Neuron (in vitro differentiated cells): ENCODE results near the gene GPR39.
"Not testable (repeated sequence)": the region's sequence is repeated elsewhere in the genome, so short reads cannot be mapped to it uniquely, and the experiment has no call there.

ENCODE experiments used
- H2AFZ ChIP-seq: one replicate; pipeline ENCODE4 v1.6.1; 2013; ENCODE audit warnings: low read depth, mild to moderate bottlenecking, inconsistent platforms, low read length, moderate library complexity
- H3K27me3 ChIP-seq: one replicate; pipeline ENCODE4 v1.6.1; 2013; ENCODE audit warnings: low read length; ENCODE audit not compliant: insufficient read depth
- H3K36me3 ChIP-seq: one replicate; pipeline ENCODE4 v1.6.1; 2013; ENCODE audit warnings: low read length; ENCODE audit not compliant: insufficient read depth
- H3K4me1 ChIP-seq: one replicate; pipeline ENCODE4 v1.6.1; 2013; ENCODE audit warnings: low read length; ENCODE audit not compliant: insufficient read depth
- H3K4me3 ChIP-seq: 2 replicates; pipeline ENCODE4 v1.5.1; 2013; ENCODE audit warnings: mild to moderate bottlenecking, low read length, moderate library complexity
- H3K9me3 ChIP-seq: one replicate; pipeline ENCODE4 v1.6.1; 2013; ENCODE audit warnings: low read length

The GPR39 gene

GRCh38 chr2:132392221-132392620 lies 24.4 kb upstream of the GPR39 start:
- Histone ChIP-seq H3K36me3 (no peaks in the 10 kb centered on the region), H3K4me3 (no peak overlapping the region), H2AFZ (no peak overlapping the region), H3K9me3 (no peaks in the 10 kb centered on the region), H3K27me3 (no peaks in the 10 kb centered on the region), H3K4me1 (no peaks in the 10 kb centered on the region)

- H3K36me3 ChIP-seq = no peaks in the 10 kb centered on the region
- no peaks in the 10 kb centered on the region for H3K27me3 ChIP-seq
- H3K9me3 ChIP-seq = no peaks in the 10 kb centered on the region
- no peak overlapping the region for H2AFZ ChIP-seq
- no peaks in the 10 kb centered on the region for H3K4me1 ChIP-seq
- no peak overlapping the region for H3K4me3 ChIP-seq
These were observed 23.7 kb upstream of the GPR39 start for GRCh38 chr2:132392879-132393278.

DNA sequence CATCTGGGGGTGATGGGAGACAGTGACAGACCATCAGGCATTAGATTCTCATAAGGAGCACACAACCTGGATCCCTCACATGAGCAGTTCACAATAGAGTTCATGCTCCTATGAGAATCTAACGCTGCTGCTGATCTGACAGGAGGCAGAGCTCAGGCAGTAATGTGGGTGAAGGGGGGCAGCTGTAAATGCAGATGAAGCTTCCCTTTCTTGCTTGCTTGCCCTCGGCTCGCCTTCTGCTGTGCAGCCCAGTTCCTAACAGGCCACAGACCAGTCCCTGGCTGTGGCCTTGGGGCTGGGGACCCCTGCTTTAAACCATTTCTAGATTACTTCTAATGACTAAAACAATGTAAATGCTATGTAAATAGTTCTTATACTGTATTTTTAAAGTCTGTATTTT lies 19.6 kb upstream of the GPR39 start:
- not testable (repeated sequence) for H3K27me3 ChIP-seq, H2AFZ ChIP-seq, H3K4me1 ChIP-seq, H3K36me3 ChIP-seq, H3K4me3 ChIP-seq, H3K9me3 ChIP-seq

GRCh38 chr2:132400169-132400900 lies 16.3 kb upstream of the GPR39 start:
- no peaks in the 10 kb centered on the region for H3K27me3 ChIP-seq
- H3K4me1 ChIP-seq = no peaks in the 10 kb centered on the region
- H2AFZ ChIP-seq = no peak overlapping the region
- no peaks in the 10 kb centered on the region for H3K36me3 ChIP-seq
- no peaks in the 10 kb centered on the region for H3K9me3 ChIP-seq
- H3K4me3 ChIP-seq = no peak overlapping the region

GRCh38 chr2:132400901-132401240 lies 15.7 kb upstream of the GPR39 start:
- H3K9me3 ChIP-seq = no peaks in the 10 kb centered on the region
- no peaks in the 10 kb centered on the region for H3K4me1 ChIP-seq

DNA sequence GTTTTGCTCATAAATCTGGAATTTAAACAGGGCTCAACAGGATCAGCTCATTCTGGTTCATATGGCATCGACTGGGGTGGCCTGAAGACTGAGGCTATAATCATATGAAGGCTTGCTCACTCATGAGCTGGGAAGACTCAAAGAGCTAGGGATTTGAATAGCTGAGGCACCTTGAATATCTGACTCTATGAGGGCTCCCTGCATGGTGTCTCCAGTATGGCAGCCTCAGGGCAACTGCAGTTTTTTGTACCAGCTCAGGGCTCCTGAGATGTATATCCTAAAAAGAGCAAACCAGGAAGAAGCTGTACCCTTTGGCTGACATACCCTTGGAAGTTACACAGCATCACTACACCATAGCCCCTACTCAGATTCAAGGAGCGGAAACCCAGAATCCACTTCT lies 15.3 kb upstream of the GPR39 start:
- no peaks in the 10 kb centered on the region for H3K27me3 ChIP-seq
- no peaks in the 10 kb centered on the region for H3K36me3 ChIP-seq
- no peak overlapping the region for H3K4me3 ChIP-seq

More at GRCh38 chr2:132400901-132401240, 15.7 kb upstream of the GPR39 start:
- H3K4me3 ChIP-seq = no peak overlapping the region
- no peaks in the 10 kb centered on the region for H3K27me3 ChIP-seq
- H3K36me3 ChIP-seq = no peaks in the 10 kb centered on the region
- no peak overlapping the region for H2AFZ ChIP-seq

DNA sequence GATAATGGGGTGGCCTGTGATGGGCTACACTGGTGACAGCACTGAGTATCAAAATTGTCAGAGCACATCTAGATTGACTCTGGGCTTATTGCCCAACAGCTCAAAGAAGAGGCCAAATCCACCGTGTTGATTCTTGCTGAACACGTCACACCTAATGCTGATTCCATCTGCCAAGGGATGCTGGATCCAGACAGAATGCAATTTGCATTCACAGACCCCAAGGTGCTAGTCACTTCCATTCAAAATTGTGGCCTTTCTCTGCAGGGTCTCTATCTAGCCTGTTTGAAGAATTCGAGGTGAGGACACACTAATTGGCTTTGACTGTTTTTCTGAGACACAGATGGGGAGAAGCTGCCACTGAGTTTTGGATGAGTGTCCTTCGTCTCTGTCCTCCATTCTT lies 13.5 kb upstream of the GPR39 start:
- Histone ChIP-seq H2AFZ (no peak overlapping the region), H3K4me1 (no peaks in the 10 kb centered on the region), H3K9me3 (no peaks in the 10 kb centered on the region), H3K27me3 (no peaks in the 10 kb centered on the region), H3K4me3 (no peak overlapping the region), H3K36me3 (no peaks in the 10 kb centered on the region)

More for the DNA sequence above, 15.3 kb upstream of the GPR39 start:
- H3K9me3 ChIP-seq = no peaks in the 10 kb centered on the region
- no peaks in the 10 kb centered on the region for H3K4me1 ChIP-seq
- no peak overlapping the region for H2AFZ ChIP-seq

GRCh38 chr2:132404056-132404455 lies 12.5 kb upstream of the GPR39 start:
- Histone ChIP-seq H3K27me3 (no peaks in the 10 kb centered on the region), H3K36me3 (no peaks in the 10 kb centered on the region), H2AFZ (no peak overlapping the region), H3K9me3 (no peaks in the 10 kb centered on the region), H3K4me1 (no peaks in the 10 kb centered on the region), H3K4me3 (no peak overlapping the region)

GRCh38 chr2:132407784-132408183 lies 8.8 kb upstream of the GPR39 start:
- Histone ChIP-seq H3K4me1 (no peaks in the 10 kb centered on the region), H3K27me3 (no peaks in the 10 kb centered on the region), H3K36me3 (no peaks in the 10 kb centered on the region), H2AFZ (no peak overlapping the region), H3K9me3 (no peaks in the 10 kb centered on the region), H3K4me3 (no peak overlapping the region)

GRCh38 chr2:132412021-132412420 lies 4.6 kb upstream of the GPR39 start:
- Histone ChIP-seq H3K9me3 (peaks cover 1% of the 10 kb centered on the region), H3K4me3 (no peak overlapping the region), H3K4me1 (peaks cover 13% of the 10 kb centered on the region), H3K27me3 (peaks cover 15% of the 10 kb centered on the region), H2AFZ (no peak overlapping the region), H3K36me3 (no peaks in the 10 kb centered on the region)

DNA sequence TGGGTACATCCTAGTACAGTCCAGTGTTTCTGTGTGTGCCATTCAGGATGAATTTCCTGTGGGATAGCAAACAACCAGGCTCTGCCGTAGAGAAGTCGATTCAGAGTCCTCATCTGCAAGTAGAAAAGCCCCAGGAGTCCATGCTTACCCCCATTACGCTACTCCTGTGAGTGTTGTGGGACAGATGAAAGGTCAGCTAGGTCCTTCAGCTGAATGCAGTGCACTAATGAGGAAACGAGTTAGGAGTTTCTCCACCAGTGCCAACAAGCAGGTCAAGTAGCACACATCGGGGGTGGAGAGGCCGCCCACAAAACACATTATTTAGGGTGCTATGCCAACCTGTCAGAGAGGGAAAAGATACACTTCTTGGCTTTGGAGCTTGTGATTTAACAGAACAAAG lies 2.5 kb upstream of the GPR39 start:
- Histone ChIP-seq H2AFZ (no peak overlapping the region), H3K36me3 (no peaks in the 10 kb centered on the region), H3K4me1 (peaks cover 13% of the 10 kb centered on the region), H3K27me3 (peaks cover 28% of the 10 kb centered on the region), H3K4me3 (no peak overlapping the region), H3K9me3 (peaks cover 5% of the 10 kb centered on the region)

DNA sequence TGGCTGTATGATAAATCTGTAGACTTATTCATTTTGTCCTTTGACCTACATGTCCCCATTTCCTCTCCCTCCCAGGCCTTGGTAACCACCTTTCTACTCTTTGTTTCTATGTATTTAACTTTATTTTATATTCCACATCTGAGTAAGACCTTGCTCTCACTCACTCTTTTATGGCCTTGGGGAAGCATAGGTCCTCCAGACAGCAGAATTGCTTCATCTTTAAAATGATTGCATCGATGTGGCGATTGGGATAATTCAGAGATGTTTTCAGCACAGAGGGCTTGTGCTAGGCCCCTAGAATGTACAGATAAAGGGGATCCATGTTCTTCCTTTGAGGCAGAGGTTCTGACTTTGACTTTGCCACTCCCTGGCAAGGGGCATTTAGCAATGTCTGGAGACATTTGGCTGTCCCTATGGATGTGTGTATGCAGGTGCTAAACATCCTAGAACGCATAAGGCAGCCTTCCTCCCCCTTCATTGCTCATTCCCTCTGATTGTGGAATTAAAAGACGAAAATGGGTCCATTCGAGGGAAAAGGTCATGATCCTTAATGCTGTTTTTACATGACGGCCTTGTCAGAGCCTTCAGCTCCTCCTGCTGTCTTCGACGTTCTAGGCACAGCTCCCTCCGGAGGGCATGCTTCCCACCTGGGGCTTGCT lies 1.2 kb upstream of the GPR39 start:
- H3K9me3 ChIP-seq = peaks cover 5% of the 10 kb centered on the region
- H3K36me3 ChIP-seq = no peaks in the 10 kb centered on the region
- H3K4me1 ChIP-seq = peaks cover 13% of the 10 kb centered on the region
- H3K27me3 ChIP-seq = peaks cover 29% of the 10 kb centered on the region
- peak overlapping the region; percentile 29 for H2AFZ ChIP-seq
- peak overlapping the region; percentile 32 for H3K4me3 ChIP-seq

- Histone ChIP-seq H2AFZ (peak overlapping the region; percentile 29), H3K36me3 (no peaks in the 10 kb centered on the region), H3K4me1 (peaks cover 13% of the 10 kb centered on the region), H3K4me3 (peak overlapping the region; percentile 32), H3K9me3 (peaks cover 5% of the 10 kb centered on the region), H3K27me3 (peaks cover 29% of the 10 kb centered on the region)
These were observed 486 bp upstream of the GPR39 start for GRCh38 chr2:132415915-132416722.
